Gastroesophageal sphincter (tissue), 3 donors: Measurements from ENCODE around the gene CNEP1R1.

Experiments
- EP300 ChIP-seq: sonication (generic); formaldehyde crosslinking; IDR thresholded peaks from one replicate; pipeline ENCODE4 v1.6.1; 2017; ENCODE audit warnings: antibody characterized with exemption, mild to moderate bottlenecking
- POLR2A ChIP-seq, 2 donors: fragments of 450-650 bp; IDR thresholded peaks; one replicate each; pipeline ENCODE4 v1.6.1; 2017; ENCODE audit warnings: antibody characterized with exemption in 2 of 2, mild to moderate bottlenecking in 2 of 2, moderate library complexity in 1 of 2
- TF ChIP-seq, protein P1 (sequence below), 4 experiments: fragments of 200-600 bp in 2 of 4; fragments of 450-650 bp in 2 of 4; sonication (generic) in 1 of 4; IDR thresholded peaks; one replicate each; pipeline ENCODE4 v1.5.1; 2017 to 2019; ENCODE audit warnings: antibody characterized with exemption in 4 of 4, mild to moderate bottlenecking in 2 of 4, moderate library complexity in 2 of 4

DNA sequence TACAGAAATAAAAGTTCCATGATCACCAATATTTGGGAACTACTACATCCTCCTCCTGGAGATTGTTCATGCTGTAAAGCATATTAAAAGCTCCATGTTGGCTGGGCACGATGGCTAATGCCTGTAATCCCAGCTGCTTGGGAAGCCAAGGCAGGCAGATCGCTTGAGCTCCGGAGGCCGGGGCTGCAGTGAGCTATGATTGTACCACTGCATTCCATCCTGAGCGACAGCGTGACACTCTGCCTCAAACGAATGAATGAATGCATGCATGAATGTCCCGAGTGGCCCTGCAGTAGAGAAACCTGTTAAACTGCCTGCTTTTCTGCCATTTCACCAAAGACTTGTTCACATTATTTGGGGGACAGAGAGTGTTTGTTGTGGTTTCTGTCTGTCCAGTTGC, 15.0 kb downstream of the CNEP1R1 start:
- TF ChIP-seq, protein P1, sequence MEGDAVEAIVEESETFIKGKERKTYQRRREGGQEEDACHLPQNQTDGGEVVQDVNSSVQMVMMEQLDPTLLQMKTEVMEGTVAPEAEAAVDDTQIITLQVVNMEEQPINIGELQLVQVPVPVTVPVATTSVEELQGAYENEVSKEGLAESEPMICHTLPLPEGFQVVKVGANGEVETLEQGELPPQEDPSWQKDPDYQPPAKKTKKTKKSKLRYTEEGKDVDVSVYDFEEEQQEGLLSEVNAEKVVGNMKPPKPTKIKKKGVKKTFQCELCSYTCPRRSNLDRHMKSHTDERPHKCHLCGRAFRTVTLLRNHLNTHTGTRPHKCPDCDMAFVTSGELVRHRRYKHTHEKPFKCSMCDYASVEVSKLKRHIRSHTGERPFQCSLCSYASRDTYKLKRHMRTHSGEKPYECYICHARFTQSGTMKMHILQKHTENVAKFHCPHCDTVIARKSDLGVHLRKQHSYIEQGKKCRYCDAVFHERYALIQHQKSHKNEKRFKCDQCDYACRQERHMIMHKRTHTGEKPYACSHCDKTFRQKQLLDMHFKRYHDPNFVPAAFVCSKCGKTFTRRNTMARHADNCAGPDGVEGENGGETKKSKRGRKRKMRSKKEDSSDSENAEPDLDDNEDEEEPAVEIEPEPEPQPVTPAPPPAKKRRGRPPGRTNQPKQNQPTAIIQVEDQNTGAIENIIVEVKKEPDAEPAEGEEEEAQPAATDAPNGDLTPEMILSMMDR (IDR thresholded peaks at IDR 0.05), result no peak
- TF ChIP-seq POLR2A (IDR thresholded peaks at IDR 0.05) (no peak), EP300 (no peak)
